Stimulated activated CD4-positive, alpha-beta T cell treated with anti-CD3 and anti-CD28 coated beads, TNF-alpha, amount 100 ng/mL, for 24 hours (primary cell): ENCODE measurements around the gene NMB.

Experiments
- DNase-seq, 3 experiments: peaks; one replicate each; pipeline ENCODE4 v3.0.0-alpha.2; 2020; ENCODE audit warnings: low read depth in 3 of 3

The NMB gene

GRCh38 chr15:84616235-84616634, 41.8 kb downstream of the NMB start:
- DNase-seq: no peak

GRCh38 chr15:84611631-84612030, 46.4 kb downstream of the NMB start:
- DNase-seq: no peak

- no peak for DNase-seq
Measured at GRCh38 chr15:84609818-84610525, 48.0 kb downstream of the NMB start.

- DNase-seq: no peak
Measured at GRCh38 chr15:84608707-84609284, 49.2 kb downstream of the NMB start.

- DNase-seq: no peak
Measured at GRCh38 chr15:84606653-84607120, 51.3 kb downstream of the NMB start.

GRCh38 chr15:84605554-84605882, 52.5 kb downstream of the NMB start:
- no peak for DNase-seq
